Tibial artery (tissue), 4 donors: Measurements from ENCODE around the gene DDX4.

Source experiments
- DNase-seq, 2 donors: peaks; one replicate each; pipeline ENCODE4 v3.0.0-alpha.2; 2019
- H3K27ac ChIP-seq, 2 donors: fragments of 200-600 bp; sonication (generic) in 1 of 2; 1 replicate in 1 of 2; 2 replicates in 1 of 2; pipeline ENCODE4 v1.5.1; 2018 to 2019; ENCODE audit warnings: mild to moderate bottlenecking in 1 of 2
- H3K27me3 ChIP-seq, 2 donors: fragments of 200-600 bp; sonication (generic) in 1 of 2; one replicate each; pipeline versions ENCODE4 v1.5.1 to v1.6.0; 2016 to 2019
- H3K36me3 ChIP-seq, 3 donors: fragments of 200-600 bp; sonication (generic) in 2 of 3; one replicate each; pipeline ENCODE4 v1.5.1; 2016 to 2019; ENCODE audit warnings: mild to moderate bottlenecking in 2 of 3
- H3K4me1 ChIP-seq, 4 donors: fragments of 200-600 bp; sonication (generic) in 2 of 4; 1 replicate in 3 of 4; 2 replicates in 1 of 4; pipeline ENCODE4 v1.5.1; 2016 to 2019
- H3K4me3 ChIP-seq, 2 donors: fragments of 200-600 bp; sonication (generic) in 1 of 2; 1 replicate in 1 of 2; 2 replicates in 1 of 2; pipeline ENCODE4 v1.5.1; 2018 to 2019; ENCODE audit warnings: mild to moderate bottlenecking in 2 of 2
- H3K9me3 ChIP-seq, 3 donors: fragments of 200-600 bp; sonication (generic) in 1 of 3; one replicate each; pipeline ENCODE4 v1.5.1; 2016 to 2019
- CTCF ChIP-seq, 2 experiments: fragments of 200-600 bp in 1 of 2; fragments of 450-650 bp in 1 of 2; IDR thresholded peaks; one replicate each; pipeline ENCODE4 v1.5.1; 2017 to 2019; ENCODE audit warnings: antibody characterized with exemption in 2 of 2, mild to moderate bottlenecking in 1 of 2, moderate library complexity in 1 of 2
- intact Hi-C: fragments of 100-400 bp; cut with DNase I; formaldehyde crosslinking; loops from one replicate; pipeline ENCODE4 v1.15.0; 2023; ENCODE audit warnings: low total_unique reads

Gene DDX4

GRCh38 chr5:55699041-55699688 is 38.7 kb upstream of the DDX4 start:
- intact Hi-C loops = no loop called here

GRCh38 chr5:55700745-55701144 is 37.1 kb upstream of the DDX4 start:
- Histone ChIP-seq H3K36me3 (peaks cover 0 to 7% (median 0%) of the 10 kb centered on the region in 3 donors), H3K27ac (no peak overlapping the region), H3K4me1 (peaks cover 0 to 12% (median 0%) of the 10 kb centered on the region in 4 donors), H3K4me3 (no peak overlapping the region), H3K27me3 (no peaks in the 10 kb centered on the region), H3K9me3 (no peaks in the 10 kb centered on the region)
- no peak for DNase-seq
- intact Hi-C loops = no loop called here
- no peak for TF ChIP-seq CTCF (IDR thresholded peaks at IDR 0.05)

More at GRCh38 chr5:55699041-55699688, 38.7 kb upstream of the DDX4 start:
- H3K4me3 ChIP-seq = no peak overlapping the region
- H3K9me3 ChIP-seq = no peaks in the 10 kb centered on the region
- no peak overlapping the region for H3K27ac ChIP-seq
- H3K4me1 ChIP-seq = peaks cover 0 to 12% (median 0%) of the 10 kb centered on the region in 4 donors
- no peaks in the 10 kb centered on the region for H3K27me3 ChIP-seq
- DNase-seq = no peak
- no peak for TF ChIP-seq CTCF (IDR thresholded peaks at IDR 0.05)
- H3K36me3 ChIP-seq = peaks cover 0 to 7% (median 0%) of the 10 kb centered on the region in 3 donors

DNA sequence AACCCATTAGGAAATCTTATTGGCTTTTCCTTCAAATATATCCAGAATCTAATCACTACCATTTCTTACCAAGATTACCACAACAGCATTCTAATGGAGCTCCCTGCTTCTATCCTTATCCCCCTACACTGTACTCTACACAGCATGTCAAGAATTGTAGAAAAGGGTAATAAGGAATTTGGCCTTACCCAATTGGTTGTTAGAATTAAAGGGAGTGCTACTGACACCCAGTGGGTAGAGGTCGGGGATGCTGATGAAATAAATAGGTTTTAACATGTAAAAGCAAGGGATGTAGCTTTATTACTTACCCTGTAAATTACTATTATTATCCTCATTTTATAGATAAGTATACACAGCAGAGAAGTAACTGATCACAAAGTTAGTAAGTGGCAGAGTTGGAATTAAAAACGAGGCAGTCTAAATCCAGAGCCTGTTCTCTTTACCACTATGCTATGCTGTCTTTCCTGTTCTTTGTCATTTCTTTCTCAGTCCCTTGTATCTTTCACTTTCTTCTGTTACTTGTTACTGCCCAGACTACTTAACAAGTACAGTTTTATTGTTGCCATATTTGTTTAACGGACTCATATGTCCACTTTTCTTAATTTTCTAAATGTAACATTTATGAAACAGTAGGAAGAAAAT is 36.3 kb upstream of the DDX4 start:
- Histone ChIP-seq H3K27me3 (no peaks in the 10 kb centered on the region), H3K4me1 (peaks cover 0 to 12% (median 0%) of the 10 kb centered on the region in 4 donors), H3K9me3 (no peaks in the 10 kb centered on the region), H3K27ac (no peak overlapping the region), H3K4me3 (no peak overlapping the region), H3K36me3 (peaks cover 0 to 7% (median 0%) of the 10 kb centered on the region in 3 donors)
- TF ChIP-seq CTCF (IDR thresholded peaks at IDR 0.05) = no peak
- no peak for DNase-seq
- intact Hi-C loops = no loop called here

GRCh38 chr5:55702598-55703345 is 35.1 kb upstream of the DDX4 start:
- H3K9me3 ChIP-seq = no peaks in the 10 kb centered on the region
- H3K4me3 ChIP-seq = no peak overlapping the region
- intact Hi-C loops = no loop called here

DNA sequence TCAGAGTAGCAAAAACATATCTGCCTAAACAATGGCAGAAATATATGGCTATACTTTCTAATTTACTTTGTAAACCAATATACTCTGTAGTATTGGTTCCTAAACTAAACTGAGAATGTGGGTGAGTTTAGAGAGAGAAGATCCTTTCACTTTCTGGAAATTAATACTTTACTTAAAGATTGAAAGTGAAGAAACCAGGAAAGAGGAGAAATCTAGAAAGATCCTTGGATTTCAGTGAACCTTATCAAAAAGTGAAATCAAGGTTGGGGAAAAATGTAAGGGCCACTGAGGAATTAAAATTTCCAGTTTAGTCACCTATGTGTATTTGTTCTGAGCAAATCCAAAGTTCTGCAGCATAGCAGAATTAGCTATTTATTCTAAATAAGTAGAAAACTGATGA is 31.6 kb upstream of the DDX4 start:
- no peak for DNase-seq
- Histone ChIP-seq H3K27ac (no peak overlapping the region), H3K27me3 (no peaks in the 10 kb centered on the region), H3K9me3 (no peaks in the 10 kb centered on the region), H3K4me3 (no peak overlapping the region), H3K4me1 (peaks cover 0 to 12% (median 7%) of the 10 kb centered on the region in 4 donors), H3K36me3 (peaks cover 0 to 9% (median 0%) of the 10 kb centered on the region in 3 donors)
- intact Hi-C loops = no loop called here
- TF ChIP-seq CTCF (IDR thresholded peaks at IDR 0.05) = no peak

More at GRCh38 chr5:55702598-55703345, 35.1 kb upstream of the DDX4 start:
- Histone ChIP-seq H3K4me1 (peaks cover 0 to 12% (median 0%) of the 10 kb centered on the region in 4 donors), H3K27me3 (no peaks in the 10 kb centered on the region), H3K36me3 (no peaks in the 10 kb centered on the region), H3K27ac (no peak overlapping the region)
- no peak for TF ChIP-seq CTCF (IDR thresholded peaks at IDR 0.05)
- no peak for DNase-seq
